T-helper 1 cell treated with Interleukin-12 subunit alpha and Interleukin-12 subunit beta and Interleukin-4 antibody, amounts not matched to agents 30 ng/mL and 1 ng/mL, for 36 hours (primary cell): Measurements from ENCODE around the gene ARAP1. TPM values are rescaled to one million over a fixed set of nuclear protein-coding genes. Genes with fewer than 3 reads are reported as not detected.

ENCODE experiments used
- intact Hi-C: fragments of 100-400 bp; cut with micrococcal nuclease; formaldehyde crosslinking; loops from one replicate; pipeline ENCODE4 v1.15.1; 2024
- total RNA-seq: library from RNA; stranded (reverse); gene quantifications from 2 replicates; pipeline ENCODE4 v1.2.3, GENCODE V29; 2022

ARAP1 gene
- total RNA-seq, 1 donor from 2014 or later, result 111 TPM

GRCh38 chr11:72709478-72710238, 42.5 kb downstream of the ARAP1 start:
- intact Hi-C loops, result no loop called here

GRCh38 chr11:72707032-72707431, 45.2 kb downstream of the ARAP1 start:
- intact Hi-C loops, result no loop called here

- intact Hi-C loops, result no loop called here
Observed at GRCh38 chr11:72706579-72706978, 45.6 kb downstream of the ARAP1 start.

- intact Hi-C loops, result no loop called here
Observed at GRCh38 chr11:72705442-72706365, 46.5 kb downstream of the ARAP1 start.

GRCh38 chr11:72704783-72705265, 47.4 kb downstream of the ARAP1 start:
- intact Hi-C loops, result no loop called here

GRCh38 chr11:72704028-72704782, 48.0 kb downstream of the ARAP1 start:
- intact Hi-C loops, result no loop called here

- intact Hi-C loops, result no loop called here
Observed at GRCh38 chr11:72703267-72704008, 48.8 kb downstream of the ARAP1 start.

- intact Hi-C loops, result no loop called here
Observed at GRCh38 chr11:72702577-72703241, 49.5 kb downstream of the ARAP1 start.

GRCh38 chr11:72702096-72702495, 50.1 kb downstream of the ARAP1 start:
- intact Hi-C loops, result no loop called here

- intact Hi-C loops, result no loop called here
Observed at GRCh38 chr11:72701466-72701865, 50.7 kb downstream of the ARAP1 start.

- intact Hi-C loops, result no loop called here
Observed at GRCh38 chr11:72700146-72700545, 52.1 kb downstream of the ARAP1 start.

GRCh38 chr11:72697814-72698213, 54.4 kb downstream of the ARAP1 start:
- intact Hi-C loops, result no loop called here

GRCh38 chr11:72696866-72697700, 55.1 kb downstream of the ARAP1 start:
- intact Hi-C loops, result no loop called here

- intact Hi-C loops, result no loop called here
Observed at GRCh38 chr11:72695354-72695753, 56.9 kb downstream of the ARAP1 start.

- intact Hi-C loops, result no loop called here
Observed at GRCh38 chr11:72693271-72693968, 58.8 kb downstream of the ARAP1 start.

- intact Hi-C loops, result no loop called here
Observed at GRCh38 chr11:72692498-72693237, 59.5 kb downstream of the ARAP1 start.

GRCh38 chr11:72690166-72690565, 62.0 kb downstream of the ARAP1 start:
- intact Hi-C loops, result no loop called here

GRCh38 chr11:72688929-72689328, 63.3 kb downstream of the ARAP1 start:
- intact Hi-C loops, result no loop called here
